Measurements from ENCODE around the gene INPP5D. TPM values are rescaled to one million over a fixed set of nuclear protein-coding genes. Genes with fewer than 3 reads are reported as not detected.
"Not testable (repeated sequence)": the region's sequence is repeated elsewhere in the genome, so short reads cannot be mapped to it uniquely, and the experiment has no call there.

The INPP5D gene
- total RNA-seq, 1 donor from 2014 or later, result 0.28 TPM

DNA sequence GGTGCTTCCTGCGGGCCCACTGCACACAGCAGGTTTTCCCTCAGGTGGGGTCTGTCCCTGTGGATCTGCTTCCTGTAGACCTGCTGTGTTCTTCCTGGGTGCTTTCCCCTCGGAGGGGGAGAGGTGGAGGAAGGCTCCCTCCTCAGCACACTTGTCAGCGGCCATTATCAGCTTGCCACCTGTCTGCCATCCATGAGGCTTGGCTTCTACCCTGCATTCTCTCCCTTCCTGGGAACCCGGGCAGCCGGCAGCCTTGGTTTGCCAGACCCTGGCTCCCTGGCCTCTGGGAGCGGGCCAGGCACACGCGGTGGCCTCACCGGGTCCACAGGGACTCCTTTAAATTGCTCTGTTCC is 58.5 kb downstream of the INPP5D start:
- Mint-ChIP-seq H3K27me3 (ENCODE audit: low read depth) (no peaks in the 10 kb centered on the region), H3K4me3 (no peak overlapping the region), H3K4me1 (no peaks in the 10 kb centered on the region), H3K27ac (ENCODE audit: unreplicated experiment) (no peak overlapping the region), H3K36me3 (ENCODE audit: low read depth) (no peaks in the 10 kb centered on the region), H3K9me3 (no peaks in the 10 kb centered on the region)
- TF ChIP-seq, protein P1, sequence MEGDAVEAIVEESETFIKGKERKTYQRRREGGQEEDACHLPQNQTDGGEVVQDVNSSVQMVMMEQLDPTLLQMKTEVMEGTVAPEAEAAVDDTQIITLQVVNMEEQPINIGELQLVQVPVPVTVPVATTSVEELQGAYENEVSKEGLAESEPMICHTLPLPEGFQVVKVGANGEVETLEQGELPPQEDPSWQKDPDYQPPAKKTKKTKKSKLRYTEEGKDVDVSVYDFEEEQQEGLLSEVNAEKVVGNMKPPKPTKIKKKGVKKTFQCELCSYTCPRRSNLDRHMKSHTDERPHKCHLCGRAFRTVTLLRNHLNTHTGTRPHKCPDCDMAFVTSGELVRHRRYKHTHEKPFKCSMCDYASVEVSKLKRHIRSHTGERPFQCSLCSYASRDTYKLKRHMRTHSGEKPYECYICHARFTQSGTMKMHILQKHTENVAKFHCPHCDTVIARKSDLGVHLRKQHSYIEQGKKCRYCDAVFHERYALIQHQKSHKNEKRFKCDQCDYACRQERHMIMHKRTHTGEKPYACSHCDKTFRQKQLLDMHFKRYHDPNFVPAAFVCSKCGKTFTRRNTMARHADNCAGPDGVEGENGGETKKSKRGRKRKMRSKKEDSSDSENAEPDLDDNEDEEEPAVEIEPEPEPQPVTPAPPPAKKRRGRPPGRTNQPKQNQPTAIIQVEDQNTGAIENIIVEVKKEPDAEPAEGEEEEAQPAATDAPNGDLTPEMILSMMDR (conservative IDR thresholded peaks at IDR 0.05), result no peak
- no peak for DNase-seq (ENCODE audit: low read depth, low spot score)

DNA sequence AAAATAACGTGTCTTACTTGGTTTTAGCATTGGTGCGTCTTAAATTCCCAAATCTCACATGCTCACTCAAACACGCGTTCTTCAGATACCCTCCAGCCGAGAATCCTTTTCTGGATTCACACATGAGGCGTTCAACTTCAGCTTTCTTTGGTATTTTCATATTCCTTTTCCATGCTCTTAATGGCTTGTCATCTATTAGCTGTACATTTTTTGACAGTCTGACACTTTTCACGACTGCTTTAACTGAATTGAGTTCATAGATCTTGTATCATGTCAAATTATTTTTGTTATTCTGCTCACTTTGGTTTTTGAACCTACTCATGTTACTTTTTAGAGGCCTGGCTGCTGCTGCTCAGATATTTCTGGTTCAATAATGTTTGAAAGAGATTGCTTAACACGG is 59.0 kb downstream of the INPP5D start:
- H3K4me1 Mint-ChIP-seq, result no peaks in the 10 kb centered on the region
- no peaks in the 10 kb centered on the region for H3K9me3 Mint-ChIP-seq
- H3K27me3 Mint-ChIP-seq (ENCODE audit: low read depth), result no peaks in the 10 kb centered on the region
- no peaks in the 10 kb centered on the region for H3K36me3 Mint-ChIP-seq (ENCODE audit: low read depth)
- H3K27ac Mint-ChIP-seq (ENCODE audit: unreplicated experiment), result no peak overlapping the region
- TF ChIP-seq, protein P1 (conservative IDR thresholded peaks at IDR 0.05), result no peak
- no peak for DNase-seq (ENCODE audit: low read depth, low spot score)
- H3K4me3 Mint-ChIP-seq, result no peak overlapping the region

DNA sequence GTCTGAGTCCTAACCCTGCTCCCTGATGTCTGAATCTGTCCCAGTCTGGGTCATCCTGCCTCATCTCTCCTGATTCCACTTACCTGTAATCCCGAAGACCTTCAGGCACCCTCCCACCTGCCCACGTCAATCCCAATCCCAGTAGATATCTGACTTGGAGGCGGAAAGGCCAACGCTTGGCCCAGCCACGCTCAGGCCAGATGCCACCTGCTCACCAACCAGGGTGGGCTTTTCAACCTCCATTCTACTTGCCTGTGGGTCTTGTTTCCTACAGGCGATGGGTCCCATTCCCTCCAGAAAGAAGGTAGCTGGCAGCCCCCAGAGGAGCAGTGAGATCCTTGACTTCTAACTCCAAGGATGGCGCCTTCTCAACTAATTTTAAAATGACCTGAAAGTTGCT is 59.7 kb downstream of the INPP5D start:
- H3K4me1 Mint-ChIP-seq, result no peaks in the 10 kb centered on the region
- TF ChIP-seq, protein P1 (conservative IDR thresholded peaks at IDR 0.05), result no peak
- no peak for DNase-seq (ENCODE audit: low read depth, low spot score)
- no peaks in the 10 kb centered on the region for H3K27me3 Mint-ChIP-seq (ENCODE audit: low read depth)
- H3K27ac Mint-ChIP-seq (ENCODE audit: unreplicated experiment), result no peak overlapping the region
- no peaks in the 10 kb centered on the region for H3K36me3 Mint-ChIP-seq (ENCODE audit: low read depth)
- no peaks in the 10 kb centered on the region for H3K9me3 Mint-ChIP-seq
- no peak overlapping the region for H3K4me3 Mint-ChIP-seq

DNA sequence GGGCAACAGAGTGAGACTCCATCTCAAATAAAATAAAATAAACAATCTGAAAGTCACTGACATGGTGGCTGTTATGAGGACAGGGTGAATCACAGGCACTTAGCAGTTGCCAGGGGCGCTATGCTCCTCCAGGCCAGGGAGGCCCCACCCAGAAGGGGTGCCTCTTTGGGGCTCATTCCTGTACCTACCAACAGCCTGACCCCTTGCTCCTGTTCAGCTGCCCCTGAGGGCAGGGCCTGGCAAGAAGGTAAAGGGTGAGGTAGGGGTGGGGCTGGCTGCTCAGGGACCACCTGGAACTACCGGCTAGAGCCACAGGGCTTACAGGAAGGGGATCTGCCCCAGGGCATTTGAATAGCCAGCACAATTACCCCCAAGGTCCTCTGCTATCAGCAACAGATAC is 60.3 kb downstream of the INPP5D start:
- DNase-seq (ENCODE audit: low read depth, low spot score), result no peak
- H3K36me3 Mint-ChIP-seq (ENCODE audit: low read depth), result no peaks in the 10 kb centered on the region
- TF ChIP-seq, protein P1 (conservative IDR thresholded peaks at IDR 0.05), result no peak
- no peak overlapping the region for H3K27ac Mint-ChIP-seq (ENCODE audit: unreplicated experiment)
- H3K9me3 Mint-ChIP-seq, result no peaks in the 10 kb centered on the region
- no peak overlapping the region for H3K4me3 Mint-ChIP-seq
- H3K27me3 Mint-ChIP-seq (ENCODE audit: low read depth), result no peaks in the 10 kb centered on the region
- no peaks in the 10 kb centered on the region for H3K4me1 Mint-ChIP-seq

DNA sequence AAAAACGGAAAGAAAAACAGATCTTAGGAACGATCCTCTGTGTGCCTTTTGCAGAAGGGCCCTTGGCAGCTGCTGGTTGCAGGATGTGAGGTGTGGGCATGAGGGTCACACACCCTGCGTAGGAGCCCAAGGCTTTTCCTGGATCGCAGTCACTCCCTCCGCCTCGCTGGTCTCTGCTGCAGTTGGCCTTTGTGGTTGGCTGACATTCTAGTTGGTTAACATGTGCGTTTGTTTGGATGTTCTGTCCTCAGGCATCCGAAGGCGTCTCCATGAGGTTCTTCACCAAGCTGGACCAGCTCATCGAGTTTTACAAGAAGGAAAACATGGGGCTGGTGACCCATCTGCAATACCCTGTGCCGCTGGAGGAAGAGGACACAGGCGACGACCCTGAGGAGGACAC is 61.7 kb downstream of the INPP5D start:
- no peaks in the 10 kb centered on the region for H3K4me1 Mint-ChIP-seq
- H3K4me3 Mint-ChIP-seq, result no peak overlapping the region
- H3K27me3 Mint-ChIP-seq (ENCODE audit: low read depth), result no peaks in the 10 kb centered on the region
- TF ChIP-seq, protein P1 (conservative IDR thresholded peaks at IDR 0.05), result no peak
- no peaks in the 10 kb centered on the region for H3K36me3 Mint-ChIP-seq (ENCODE audit: low read depth)
- H3K27ac Mint-ChIP-seq (ENCODE audit: unreplicated experiment), result no peak overlapping the region
- H3K9me3 Mint-ChIP-seq, result no peaks in the 10 kb centered on the region
- DNase-seq (ENCODE audit: low read depth, low spot score), result no peak

DNA sequence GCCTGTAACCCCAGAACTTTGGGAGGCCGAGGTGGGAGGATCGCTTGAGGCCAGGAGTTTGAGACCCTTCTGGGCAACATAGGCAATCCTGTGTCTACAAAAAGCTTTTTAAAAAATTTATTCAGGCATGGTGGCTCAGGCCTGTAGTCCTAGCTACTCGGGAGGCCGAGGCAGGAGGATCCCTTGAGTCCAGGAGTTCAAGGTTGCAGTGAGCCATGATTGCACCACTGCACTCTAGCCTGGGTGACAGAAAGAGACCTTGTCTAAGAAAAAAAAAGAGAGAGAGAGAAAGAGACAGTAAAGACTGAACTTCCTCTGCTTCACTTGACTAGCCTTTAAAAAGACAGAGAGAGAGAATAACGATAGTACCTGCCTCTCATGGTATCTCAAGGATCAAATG is 62.4 kb downstream of the INPP5D start:
- no peaks in the 10 kb centered on the region for H3K27me3 Mint-ChIP-seq (ENCODE audit: low read depth)
- DNase-seq (ENCODE audit: low read depth, low spot score), result no peak
- TF ChIP-seq, protein P1 (conservative IDR thresholded peaks at IDR 0.05), result no peak
- no peaks in the 10 kb centered on the region for H3K4me1 Mint-ChIP-seq
- H3K27ac Mint-ChIP-seq (ENCODE audit: unreplicated experiment), result no peak overlapping the region
- H3K36me3 Mint-ChIP-seq (ENCODE audit: low read depth), result no peaks in the 10 kb centered on the region
- H3K9me3 Mint-ChIP-seq, result no peaks in the 10 kb centered on the region
- H3K4me3 Mint-ChIP-seq, result no peak overlapping the region

DNA sequence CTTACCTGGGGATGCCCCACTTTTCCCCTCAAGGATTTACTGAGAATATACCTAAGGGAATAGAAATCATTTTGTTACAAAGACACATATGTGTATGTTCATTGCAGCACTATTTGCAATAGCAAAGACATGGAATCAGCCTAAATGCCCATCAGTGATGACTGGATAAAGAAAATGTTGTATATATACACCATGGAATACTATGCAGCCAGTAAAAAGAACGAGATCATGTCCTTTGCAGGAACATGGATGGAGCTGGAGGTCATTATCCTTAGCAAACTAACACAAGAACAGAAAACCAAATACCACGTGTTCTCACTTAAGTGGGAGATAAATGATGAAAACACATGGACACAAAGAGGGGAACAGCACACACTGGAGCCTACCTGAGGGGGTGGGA is 63.4 kb downstream of the INPP5D start:
- H3K27ac Mint-ChIP-seq (ENCODE audit: unreplicated experiment); H3K36me3 Mint-ChIP-seq (ENCODE audit: low read depth); H3K9me3 Mint-ChIP-seq; H3K4me1 Mint-ChIP-seq; H3K27me3 Mint-ChIP-seq (ENCODE audit: low read depth); H3K4me3 Mint-ChIP-seq; DNase-seq (ENCODE audit: low read depth, low spot score): not testable (repeated sequence)

Data from neural crest cell (in vitro differentiated cells).